Peyer's patch (tissue), 4 donors: ENCODE measurements around the gene ALKBH3.

ENCODE experiments used
- CTCF ChIP-seq, 6 experiments: fragments of 450-650 bp in 4 of 6; fragments of 200-600 bp in 2 of 6; sonication (generic) in 1 of 6; IDR thresholded peaks; one replicate each; pipeline ENCODE4 v1.5.1; 2017 to 2019; ENCODE audit warnings: antibody characterized with exemption in 6 of 6, mild to moderate bottlenecking in 3 of 6, moderate library complexity in 1 of 6
- POLR2A ChIP-seq, 2 donors: fragments of 450-650 bp; IDR thresholded peaks; one replicate each; pipeline ENCODE4 v1.5.1; 2017; ENCODE audit warnings: antibody characterized with exemption in 2 of 2, mild to moderate bottlenecking in 2 of 2, moderate library complexity in 2 of 2

- TF ChIP-seq CTCF (IDR thresholded peaks at IDR 0.05), result no peak
- TF ChIP-seq POLR2A (IDR thresholded peaks at IDR 0.05), result no peak
These were observed 9.6 kb upstream of the ALKBH3 start for GRCh38 chr11:43871051-43871450.
